ENCODE results near the gene SPTSSA.

DNA sequence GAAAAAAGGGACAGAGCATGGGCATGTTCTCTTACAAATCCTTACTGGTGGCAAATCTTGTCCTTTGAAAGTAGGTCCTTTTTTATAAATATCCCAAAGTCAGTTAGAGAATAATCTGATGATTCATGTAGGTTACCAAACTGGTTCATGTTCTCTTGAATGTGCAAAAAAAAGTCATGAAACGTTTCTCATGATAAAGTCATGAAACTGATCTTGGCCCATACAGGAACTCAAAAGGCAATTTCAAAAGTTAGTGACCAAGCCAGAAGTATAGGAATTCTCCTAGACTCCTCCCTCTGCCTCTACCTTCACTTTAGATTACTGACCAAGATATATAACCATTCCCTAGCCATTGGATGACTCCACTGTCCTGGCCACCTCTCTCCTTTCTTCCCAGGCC is 27.3 kb upstream of the SPTSSA start:
- TF ChIP-seq EZH2 (IDR thresholded peaks at IDR 0.05; ENCODE audit: low read length, unreplicated experiment) = no peak
- TF ChIP-seq, protein P1, sequence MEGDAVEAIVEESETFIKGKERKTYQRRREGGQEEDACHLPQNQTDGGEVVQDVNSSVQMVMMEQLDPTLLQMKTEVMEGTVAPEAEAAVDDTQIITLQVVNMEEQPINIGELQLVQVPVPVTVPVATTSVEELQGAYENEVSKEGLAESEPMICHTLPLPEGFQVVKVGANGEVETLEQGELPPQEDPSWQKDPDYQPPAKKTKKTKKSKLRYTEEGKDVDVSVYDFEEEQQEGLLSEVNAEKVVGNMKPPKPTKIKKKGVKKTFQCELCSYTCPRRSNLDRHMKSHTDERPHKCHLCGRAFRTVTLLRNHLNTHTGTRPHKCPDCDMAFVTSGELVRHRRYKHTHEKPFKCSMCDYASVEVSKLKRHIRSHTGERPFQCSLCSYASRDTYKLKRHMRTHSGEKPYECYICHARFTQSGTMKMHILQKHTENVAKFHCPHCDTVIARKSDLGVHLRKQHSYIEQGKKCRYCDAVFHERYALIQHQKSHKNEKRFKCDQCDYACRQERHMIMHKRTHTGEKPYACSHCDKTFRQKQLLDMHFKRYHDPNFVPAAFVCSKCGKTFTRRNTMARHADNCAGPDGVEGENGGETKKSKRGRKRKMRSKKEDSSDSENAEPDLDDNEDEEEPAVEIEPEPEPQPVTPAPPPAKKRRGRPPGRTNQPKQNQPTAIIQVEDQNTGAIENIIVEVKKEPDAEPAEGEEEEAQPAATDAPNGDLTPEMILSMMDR (conservative IDR thresholded peaks at IDR 0.05; ENCODE audit: low read depth, low read length) = no peak
